H9 (cell line): Measurements from ENCODE around the gene ATP6AP1. TPM values are rescaled to one million over a fixed set of nuclear protein-coding genes. Genes with fewer than 3 reads are reported as not detected.

ENCODE experiments used
- DNase-seq: peaks from one replicate; pipeline ENCODE4 v3.0.0-alpha.2; 2017
- H2AFZ ChIP-seq: one replicate; pipeline ENCODE4 v1.6.1; 2013; ENCODE audit warnings: mild to moderate bottlenecking, low read length, control low read depth, moderate library complexity
- H2AK5ac ChIP-seq: 2 replicates; pipeline ENCODE4 v1.6.1; 2013; ENCODE audit warnings: low read length, control low read depth, mixed read lengths; ENCODE audit not compliant: insufficient read length
- H2BK120ac ChIP-seq: one replicate; pipeline ENCODE4 v1.6.1; 2013; ENCODE audit warnings: low read depth, mild to moderate bottlenecking, low read length, control low read depth, inconsistent platforms; ENCODE audit not compliant: poor library complexity, severe bottlenecking
- H2BK12ac ChIP-seq: 2 replicates; pipeline ENCODE4 v1.6.1; 2013; ENCODE audit warnings: low read length, control low read depth, mixed read lengths, low read depth; ENCODE audit not compliant: insufficient read length
- H2BK15ac ChIP-seq: 2 replicates; pipeline ENCODE4 v1.6.1; 2013; ENCODE audit warnings: low read depth, low read length, control low read depth
- H2BK20ac ChIP-seq: one replicate; pipeline ENCODE4 v1.6.1; 2013; ENCODE audit warnings: low read depth, mild to moderate bottlenecking, low read length, control low read depth, inconsistent platforms; ENCODE audit not compliant: poor library complexity, severe bottlenecking
- H2BK5ac ChIP-seq: 2 replicates; pipeline ENCODE4 v1.6.1; 2013; ENCODE audit warnings: low read length, control low read depth, mixed read lengths; ENCODE audit not compliant: insufficient read length
- H3K14ac ChIP-seq: 2 replicates; pipeline ENCODE4 v1.6.1; 2013; ENCODE audit warnings: low read length, control low read depth; ENCODE audit not compliant: insufficient read depth
- H3K18ac ChIP-seq: 2 replicates; pipeline ENCODE4 v1.6.1; 2013; ENCODE audit warnings: low read depth, mild to moderate bottlenecking, mixed read lengths, low read length, control low read depth; ENCODE audit not compliant: insufficient read length
- H3K23ac ChIP-seq: 2 replicates; pipeline ENCODE4 v1.6.1; 2013; ENCODE audit warnings: low read length, control low read depth, mixed read lengths, low read depth; ENCODE audit not compliant: insufficient read length
- H3K23me2 ChIP-seq: 2 replicates; pipeline ENCODE4 v1.6.1; 2013; ENCODE audit warnings: low read depth, mild to moderate bottlenecking, mixed read lengths, low read length, control low read depth; ENCODE audit not compliant: insufficient read length, poor library complexity, severe bottlenecking
- H3K27ac ChIP-seq: 2 replicates; pipeline ENCODE4 v1.5.1; 2013; ENCODE audit warnings: low read length, control low read depth, mixed read lengths, low read depth; ENCODE audit not compliant: insufficient read length
- H3K27me3 ChIP-seq: 2 replicates; pipeline ENCODE4 v1.6.1; 2013; ENCODE audit warnings: low read length, control low read depth, inconsistent platforms; ENCODE audit not compliant: insufficient read depth
- H3K4ac ChIP-seq: 2 replicates; pipeline ENCODE4 v1.6.1; 2013; ENCODE audit warnings: low read depth, mild to moderate bottlenecking, control low read depth, inconsistent platforms, low read length, moderate library complexity
- H3K4me1 ChIP-seq: 2 replicates; pipeline ENCODE4 v1.6.1; 2013; ENCODE audit warnings: low read length, control low read depth, inconsistent platforms; ENCODE audit not compliant: insufficient read depth
- H3K4me2 ChIP-seq: 2 replicates; pipeline ENCODE4 v1.6.1; 2013; ENCODE audit warnings: low read length, control low read depth, mixed read lengths; ENCODE audit not compliant: insufficient read length, insufficient read depth
- H3K56ac ChIP-seq: 2 replicates; pipeline ENCODE4 v1.6.1; 2013; ENCODE audit warnings: low read depth, mild to moderate bottlenecking, mixed read lengths, low read length, control low read depth; ENCODE audit not compliant: insufficient read length
- H3K79me1 ChIP-seq: 2 replicates; pipeline ENCODE4 v1.6.1; 2013; ENCODE audit warnings: low read depth, mild to moderate bottlenecking, moderate library complexity, low read length, control low read depth, inconsistent platforms; ENCODE audit not compliant: insufficient read depth, poor library complexity, severe bottlenecking
- H3K79me2 ChIP-seq: 2 replicates; pipeline ENCODE4 v1.6.1; 2013; ENCODE audit warnings: low read length, control low read depth, inconsistent platforms; ENCODE audit not compliant: insufficient read depth
- H3K9ac ChIP-seq: 2 replicates; pipeline ENCODE4 v1.6.1; 2013; ENCODE audit warnings: low read length, control low read depth, mixed read lengths; ENCODE audit not compliant: insufficient read length; ENCODE audit errors: extremely low read depth
- H3K9me3 ChIP-seq: one replicate; pipeline ENCODE4 v1.6.1; 2013; ENCODE audit warnings: low read depth, low read length, inconsistent platforms; ENCODE audit not compliant: control insufficient read depth
- H3T11ph ChIP-seq: one replicate; pipeline ENCODE4 v1.6.1; 2013; ENCODE audit warnings: mild to moderate bottlenecking, low read length, control low read depth, inconsistent platforms
- H4K20me1 ChIP-seq: one replicate; pipeline ENCODE4 v1.6.1; 2013; ENCODE audit not compliant: control insufficient read depth, insufficient read length, insufficient read depth
- H4K5ac ChIP-seq: 2 replicates; pipeline ENCODE4 v1.6.1; 2013; ENCODE audit warnings: low read depth, mild to moderate bottlenecking, mixed read lengths, low read length, control low read depth; ENCODE audit not compliant: insufficient read length
- H4K8ac ChIP-seq: replicated peaks from 2 replicates; pipeline ENCODE4 v1.6.1; 2013; ENCODE audit warnings: low read length, control low read depth, mixed read lengths, low read depth; ENCODE audit not compliant: insufficient read length
- H4K91ac ChIP-seq: 2 replicates; pipeline ENCODE4 v1.6.1; 2013; ENCODE audit warnings: low read depth, mild to moderate bottlenecking, moderate library complexity, mixed read lengths, low read length, control low read depth; ENCODE audit not compliant: insufficient read length
- H3K27ac Mint-ChIP-seq, 3 experiments: 2 replicates in 2 of 3; 3 replicates in 1 of 3; pipeline ENCODE4 v1.8.0; 2020 to 2021; ENCODE audit warnings: mixed read lengths in 3 of 3, mild to moderate bottlenecking in 1 of 3, moderate library complexity in 1 of 3
- H3K27me3 Mint-ChIP-seq: 2 replicates; pipeline ENCODE4 v1.8.0; 2021; ENCODE audit warnings: low read depth, mild to moderate bottlenecking, moderate library complexity, mixed read lengths
- H3K36me3 Mint-ChIP-seq, 3 experiments: 2 replicates in 2 of 3; 3 replicates in 1 of 3; pipeline ENCODE4 v1.8.0; 2020 to 2021; ENCODE audit warnings: low read depth in 3 of 3, mixed read lengths in 3 of 3; ENCODE audit not compliant: insufficient read depth in 1 of 3
- H3K4me1 Mint-ChIP-seq, 2 experiments: 2 replicates each; pipeline ENCODE4 v1.8.0; 2020; ENCODE audit warnings: mixed read lengths in 2 of 2
- H3K4me3 Mint-ChIP-seq, 2 experiments: 2 replicates in 1 of 2; 3 replicates in 1 of 2; pipeline ENCODE4 v1.8.0; 2020 to 2021; ENCODE audit warnings: mild to moderate bottlenecking in 2 of 2, mixed read lengths in 2 of 2, moderate library complexity in 1 of 2
- H3K9me3 Mint-ChIP-seq, 2 experiments: 2 replicates in 1 of 2; 3 replicates in 1 of 2; pipeline ENCODE4 v1.8.0; 2020; ENCODE audit warnings: mild to moderate bottlenecking in 2 of 2, mixed read lengths in 2 of 2, moderate library complexity in 1 of 2
- WGBS: extraction: QIAGEN DNeasy Blood & Tissue Kit; methylation state at CpG from one replicate; pipeline ENCODE4 v1.1.7; 2013; ENCODE audit warnings: missing lambda C conversion rate, low lambda C conversion rate, mixed read lengths; ENCODE audit not compliant: insufficient read length; ENCODE audit errors: extremely low coverage; 5-methylcytosine and 5-hydroxymethylcytosine counted together
- total RNA-seq: library from RNA; stranded (reverse); gene quantifications from 2 replicates; pipeline ENCODE4 v1.2.1, GENCODE V29; 2021
- TF ChIP-seq, protein P1 (sequence below): fragments of 200-600 bp; sonication (generic); conservative IDR thresholded peaks from 3 replicates; pipeline ENCODE4 v1.8.0; 2021; ENCODE audit warnings: antibody characterized with exemption, mild to moderate bottlenecking

ATP6AP1 gene
- total RNA-seq, 1 experiment from 2014 or later = 45.6 TPM

DNA sequence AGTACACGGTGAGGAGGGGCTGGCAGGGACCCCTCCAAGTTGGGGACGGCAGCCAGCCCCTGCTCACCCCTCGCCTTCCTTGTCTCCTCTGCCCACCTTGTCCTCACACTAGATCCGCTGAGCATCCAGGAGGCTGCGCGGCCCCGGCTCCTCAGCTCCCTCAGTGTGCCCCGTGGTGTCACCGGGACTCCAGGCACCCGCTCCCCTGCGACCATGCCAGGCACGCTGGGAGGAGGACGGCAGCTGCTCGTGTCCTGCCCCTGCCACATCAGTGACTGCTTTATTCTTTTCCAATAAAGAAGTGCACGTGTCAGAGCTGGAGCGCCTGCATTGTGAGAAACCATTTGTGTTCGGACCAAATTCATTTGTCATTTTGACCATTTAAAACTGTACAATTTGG lies 21.8 kb downstream of the ATP6AP1 start:
- no peak overlapping the region for H3K27ac Mint-ChIP-seq
- WGBS = no CpG with 5 or more reads among the region's 17 CpGs
- TF ChIP-seq, protein P1, sequence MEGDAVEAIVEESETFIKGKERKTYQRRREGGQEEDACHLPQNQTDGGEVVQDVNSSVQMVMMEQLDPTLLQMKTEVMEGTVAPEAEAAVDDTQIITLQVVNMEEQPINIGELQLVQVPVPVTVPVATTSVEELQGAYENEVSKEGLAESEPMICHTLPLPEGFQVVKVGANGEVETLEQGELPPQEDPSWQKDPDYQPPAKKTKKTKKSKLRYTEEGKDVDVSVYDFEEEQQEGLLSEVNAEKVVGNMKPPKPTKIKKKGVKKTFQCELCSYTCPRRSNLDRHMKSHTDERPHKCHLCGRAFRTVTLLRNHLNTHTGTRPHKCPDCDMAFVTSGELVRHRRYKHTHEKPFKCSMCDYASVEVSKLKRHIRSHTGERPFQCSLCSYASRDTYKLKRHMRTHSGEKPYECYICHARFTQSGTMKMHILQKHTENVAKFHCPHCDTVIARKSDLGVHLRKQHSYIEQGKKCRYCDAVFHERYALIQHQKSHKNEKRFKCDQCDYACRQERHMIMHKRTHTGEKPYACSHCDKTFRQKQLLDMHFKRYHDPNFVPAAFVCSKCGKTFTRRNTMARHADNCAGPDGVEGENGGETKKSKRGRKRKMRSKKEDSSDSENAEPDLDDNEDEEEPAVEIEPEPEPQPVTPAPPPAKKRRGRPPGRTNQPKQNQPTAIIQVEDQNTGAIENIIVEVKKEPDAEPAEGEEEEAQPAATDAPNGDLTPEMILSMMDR = no peak
- peaks cover 30% of the 10 kb centered on the region for H3K9me3 ChIP-seq
- no peaks in the 10 kb centered on the region for H3K4me1 ChIP-seq
- no peak overlapping the region for H2AK5ac ChIP-seq
- no peak overlapping the region for H3K27ac ChIP-seq
- H3K23ac ChIP-seq = no peak overlapping the region
- H2AFZ ChIP-seq = no peak overlapping the region
- H3K4me2 ChIP-seq = no peak overlapping the region
- no peak overlapping the region for H2BK12ac ChIP-seq
- H2BK20ac ChIP-seq = no peak overlapping the region
- H2BK120ac ChIP-seq = no peak overlapping the region
- H3K56ac ChIP-seq = no peak overlapping the region
- no peak overlapping the region for H3K4me3 Mint-ChIP-seq
- no peaks in the 10 kb centered on the region for H4K20me1 ChIP-seq
- no peak for DNase-seq
- H3K4ac ChIP-seq = no peak overlapping the region
- no peak overlapping the region for H4K91ac ChIP-seq
- H3K36me3 Mint-ChIP-seq = peaks cover 35 to 57% (median 54%) of the 10 kb centered on the region in 3 experiments
- H3K9me3 Mint-ChIP-seq = peaks cover 70 to 90% of the 10 kb centered on the region in 2 experiments
- no peak overlapping the region for H4K5ac ChIP-seq
- H3K18ac ChIP-seq = no peak overlapping the region
- no peaks in the 10 kb centered on the region for H3K4me1 Mint-ChIP-seq
- H3K23me2 ChIP-seq = no peaks in the 10 kb centered on the region
- peaks cover 8% of the 10 kb centered on the region for H3K27me3 Mint-ChIP-seq
- H2BK5ac ChIP-seq = no peak overlapping the region
- no peak overlapping the region for H4K8ac ChIP-seq
- H3T11ph ChIP-seq = no peak overlapping the region
- H2BK15ac ChIP-seq = no peak overlapping the region
- H3K14ac ChIP-seq = no peak overlapping the region
- no peak overlapping the region for H3K9ac ChIP-seq
- no peaks in the 10 kb centered on the region for H3K79me2 ChIP-seq
- no peaks in the 10 kb centered on the region for H3K79me1 ChIP-seq
- no peaks in the 10 kb centered on the region for H3K27me3 ChIP-seq
